GM21367 (cell line): ENCODE measurements around the gene KLHL35.

Experiments used
- ATAC-seq: cut with Tn5 transposase; IDR thresholded peaks from one replicate; pipeline ENCODE4 v1.9.1; 2021; ENCODE audit not compliant: unreplicated experiment

KLHL35 gene, protein sequence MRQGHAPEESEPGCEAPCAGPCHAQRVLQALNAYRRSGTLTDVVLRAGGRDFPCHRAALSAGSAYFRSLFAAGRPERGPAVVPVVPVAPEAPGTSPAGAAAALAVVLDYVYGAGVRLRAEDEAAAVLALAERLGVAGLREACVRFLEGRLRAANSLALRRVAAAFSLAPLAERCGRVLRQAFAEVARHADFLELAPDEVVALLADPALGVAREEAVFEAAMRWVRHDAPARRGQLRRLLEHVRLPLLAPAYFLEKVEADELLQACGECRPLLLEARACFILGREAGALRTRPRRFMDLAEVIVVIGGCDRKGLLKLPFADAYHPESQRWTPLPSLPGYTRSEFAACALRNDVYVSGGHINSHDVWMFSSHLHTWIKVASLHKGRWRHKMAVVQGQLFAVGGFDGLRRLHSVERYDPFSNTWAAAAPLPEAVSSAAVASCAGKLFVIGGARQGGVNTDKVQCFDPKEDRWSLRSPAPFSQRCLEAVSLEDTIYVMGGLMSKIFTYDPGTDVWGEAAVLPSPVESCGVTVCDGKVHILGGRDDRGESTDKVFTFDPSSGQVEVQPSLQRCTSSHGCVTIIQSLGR

DNA sequence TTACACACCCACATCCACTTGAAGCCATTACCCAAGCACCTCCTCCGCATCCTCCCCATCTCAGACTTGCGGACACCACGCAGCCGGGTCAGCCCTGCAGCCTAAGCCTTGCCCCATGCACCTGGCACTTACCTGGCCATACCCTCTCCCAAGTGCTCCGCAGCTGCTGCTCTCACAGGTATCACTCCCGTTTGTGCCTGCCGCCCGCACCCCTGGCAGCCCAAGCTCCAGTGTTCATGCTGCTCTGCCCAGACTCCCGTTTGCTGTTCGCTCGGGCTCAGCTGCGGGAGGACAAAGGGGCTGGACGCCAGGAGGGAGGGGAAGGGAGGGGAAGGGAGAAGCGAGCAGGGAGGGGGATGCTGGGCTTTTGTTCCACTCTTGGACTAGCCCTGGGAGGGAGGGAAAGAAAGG lies at the start of gene KLHL35:
TSS of gene KLHL35 (minus strand) at position 293 of the 411 bp plus-strand sequence. CDS start 2,574 bp downstream, outside the sequence.
- no peak for ATAC-seq

DNA sequence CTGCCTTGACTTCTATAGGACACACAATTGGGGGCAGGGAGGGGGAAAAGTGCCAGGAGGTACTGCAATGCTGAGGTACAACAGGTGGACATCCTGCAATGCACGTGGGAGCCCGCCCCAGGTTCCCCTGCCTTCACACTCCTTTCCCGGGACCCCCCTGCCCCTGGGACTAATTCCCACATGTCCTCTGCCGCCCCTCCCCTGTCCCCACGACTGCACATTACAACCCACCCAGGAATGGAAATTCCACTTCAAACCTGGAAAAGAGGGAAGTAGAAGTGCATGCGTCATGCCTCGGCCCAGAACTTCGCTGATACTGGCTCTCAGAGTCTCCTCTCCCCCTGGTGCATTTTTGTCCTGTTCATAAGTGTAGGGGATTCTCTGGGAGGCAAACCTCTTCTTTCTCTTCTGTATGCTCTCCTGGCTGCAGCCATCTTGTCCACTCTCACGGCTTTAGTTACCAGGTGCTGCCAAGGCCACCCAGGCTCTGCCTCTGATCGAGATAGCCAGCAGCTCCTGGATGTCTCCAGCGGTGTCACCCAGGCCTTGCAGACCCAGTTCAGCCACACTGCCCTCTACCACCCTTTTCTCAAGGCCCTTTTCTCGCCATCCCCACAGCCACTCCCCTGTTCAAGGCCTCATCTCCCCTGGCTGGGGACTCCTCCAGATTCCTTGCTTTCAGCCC lies 49.1 kb upstream of the KLHL35 start:
- no peak for ATAC-seq

DNA sequence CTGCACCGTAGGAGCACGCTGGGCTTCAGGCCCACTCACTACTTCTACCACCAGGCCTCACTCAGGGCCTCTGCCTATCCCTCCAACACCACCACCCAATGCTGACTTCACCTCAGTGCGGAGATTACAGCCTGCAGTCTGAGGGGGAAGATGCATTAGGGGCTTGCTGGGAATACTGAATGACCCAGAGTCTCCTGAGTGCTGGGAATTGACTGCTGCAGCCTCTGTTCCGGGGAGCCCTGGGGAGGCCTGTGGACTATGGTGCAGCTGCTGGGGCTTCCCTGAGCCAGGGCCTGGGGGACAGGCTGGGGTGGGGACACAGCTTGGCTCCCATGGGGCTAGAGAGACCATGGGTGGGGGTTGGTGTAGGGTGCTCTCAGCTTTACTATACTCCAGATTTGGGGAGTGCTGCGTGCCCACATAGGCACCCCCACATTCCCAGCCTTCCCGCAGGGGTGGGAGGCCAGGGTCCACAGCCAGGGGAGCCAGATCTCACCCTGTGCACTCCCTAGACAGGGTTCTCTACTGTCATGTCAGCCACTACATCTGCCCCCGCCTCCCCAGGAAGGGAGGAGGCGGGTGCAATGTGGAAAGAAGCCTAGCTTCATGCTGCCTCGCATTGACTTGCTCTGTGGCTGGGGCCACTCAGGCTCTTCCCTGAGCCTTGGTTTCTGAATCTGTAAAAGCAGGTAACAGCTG lies 48.4 kb upstream of the KLHL35 start:
- no peak for ATAC-seq

DNA sequence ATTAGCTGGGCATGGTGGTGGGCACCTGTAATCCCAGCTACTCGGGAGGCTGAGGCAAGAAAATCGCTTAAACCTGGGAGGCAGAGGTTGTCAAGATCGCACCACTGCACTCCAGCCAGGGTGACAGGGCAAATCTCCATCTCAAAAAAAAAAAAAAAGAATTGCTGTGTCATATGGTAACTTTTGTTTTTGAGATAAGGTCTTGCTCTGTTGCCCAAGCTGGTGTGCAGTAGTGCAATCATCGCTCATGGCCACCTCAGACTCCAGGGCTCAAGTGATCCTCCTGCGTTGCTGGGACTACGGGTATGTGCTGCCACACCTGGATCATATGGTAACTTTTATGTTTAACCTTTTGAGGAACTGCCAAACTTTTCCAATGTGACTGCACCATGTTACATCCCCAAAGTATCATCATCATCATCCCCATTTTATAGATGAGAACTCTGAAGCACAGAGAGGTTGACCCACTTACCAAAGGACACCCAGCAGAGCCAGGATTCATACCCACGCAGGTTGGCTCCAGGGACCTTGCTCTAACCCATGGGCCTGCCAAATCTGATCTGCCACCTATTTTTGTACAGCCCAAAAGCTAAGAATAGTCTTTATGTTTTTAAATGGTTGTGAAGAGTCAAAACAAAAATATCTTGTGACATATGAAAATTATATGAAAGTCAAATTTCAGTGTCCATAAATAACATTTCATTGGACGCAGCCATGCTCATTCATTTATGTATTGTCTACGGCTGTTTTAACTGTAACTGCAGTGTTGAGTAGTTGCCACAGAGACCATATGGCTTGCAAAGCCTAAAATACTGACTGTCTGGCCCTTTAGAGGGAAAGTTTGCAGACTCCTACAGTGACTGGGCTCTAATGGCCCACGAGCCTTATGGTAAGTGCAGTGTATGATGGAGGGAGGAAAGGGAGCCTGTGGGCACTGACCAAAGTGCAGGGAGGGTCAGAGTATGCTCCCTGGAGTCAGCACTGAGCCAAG lies 47.5 kb upstream of the KLHL35 start:
- ATAC-seq = no peak

DNA sequence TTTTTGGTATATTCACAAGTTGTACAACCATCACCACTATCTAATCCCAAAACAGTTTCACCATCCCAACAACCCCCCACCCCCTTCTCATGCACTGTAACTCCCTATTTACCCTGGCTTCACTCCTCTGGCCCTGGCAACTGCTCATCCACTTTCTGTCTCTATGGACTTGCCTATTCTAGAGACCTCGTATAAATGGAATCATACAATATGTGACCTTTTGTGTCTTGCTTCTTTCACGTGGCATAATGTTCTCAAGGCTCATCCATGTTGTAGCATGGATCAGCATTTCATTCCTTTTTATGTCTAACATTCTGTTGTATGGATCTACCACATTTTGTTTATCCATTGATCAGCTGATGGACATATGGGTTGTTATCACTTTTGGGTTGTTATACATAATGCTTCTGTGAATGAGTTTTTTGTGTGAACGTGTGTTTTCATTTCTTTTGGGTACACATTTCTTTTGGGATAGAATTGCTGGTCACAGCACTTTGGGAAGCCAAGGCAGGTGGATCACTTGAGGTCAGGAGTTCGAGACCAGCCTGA lies 46.7 kb upstream of the KLHL35 start:
- no peak for ATAC-seq

DNA sequence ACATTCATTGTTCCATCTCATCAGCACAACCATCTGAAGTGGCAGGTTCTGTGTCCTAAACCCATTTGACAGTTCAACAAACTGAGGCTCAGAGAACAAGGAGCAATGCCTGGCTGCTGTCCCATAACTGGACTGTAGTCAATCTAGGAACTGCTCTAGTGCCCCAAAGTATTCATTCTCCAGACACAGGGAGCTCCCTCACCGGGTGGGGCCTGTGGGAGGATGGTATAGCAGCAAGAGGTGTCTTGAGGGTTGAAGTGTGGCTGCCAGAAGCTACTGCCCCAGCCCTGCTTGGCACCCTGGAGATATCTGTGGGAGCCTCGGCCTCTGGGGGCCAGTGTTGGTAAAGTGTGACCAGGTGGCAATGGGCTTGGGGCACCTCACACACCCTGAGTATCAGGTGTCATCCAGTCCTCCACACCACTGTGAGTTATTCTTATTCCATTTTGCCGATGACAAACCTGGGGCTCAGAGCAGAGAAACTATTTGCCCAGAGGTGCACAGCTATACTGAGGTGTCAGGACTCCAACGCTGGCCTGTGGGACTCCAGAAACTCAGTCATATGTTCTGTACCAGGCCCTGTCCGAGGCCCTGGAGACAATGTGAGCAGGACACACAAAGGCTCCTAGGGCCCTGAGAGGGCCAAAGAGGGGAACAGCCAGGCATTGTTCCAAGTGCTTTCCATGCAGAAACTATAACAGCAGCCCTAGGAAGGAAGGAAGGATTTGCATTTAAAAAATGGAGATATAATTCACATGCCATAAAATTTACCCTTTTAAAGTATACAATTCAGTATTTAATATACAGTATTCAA lies 46.0 kb upstream of the KLHL35 start:
- ATAC-seq = no peak

DNA sequence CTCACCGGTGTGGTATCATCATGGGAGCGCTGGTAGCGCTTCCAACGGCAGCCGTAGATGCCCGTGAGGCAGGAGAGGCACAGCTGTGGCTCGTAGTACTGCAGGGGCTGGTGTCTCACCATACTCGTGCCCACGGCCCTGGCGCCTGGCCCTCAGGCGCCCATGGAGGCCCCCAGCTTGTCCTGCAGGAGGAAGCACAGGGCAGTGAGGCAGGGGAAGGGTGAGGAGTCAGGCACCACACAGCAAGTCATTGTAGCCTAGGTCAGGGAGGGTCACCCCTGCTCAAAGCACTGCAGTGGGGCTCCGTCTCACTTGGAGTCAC lies 44.6 kb upstream of the KLHL35 start:
- ATAC-seq = no peak

DNA sequence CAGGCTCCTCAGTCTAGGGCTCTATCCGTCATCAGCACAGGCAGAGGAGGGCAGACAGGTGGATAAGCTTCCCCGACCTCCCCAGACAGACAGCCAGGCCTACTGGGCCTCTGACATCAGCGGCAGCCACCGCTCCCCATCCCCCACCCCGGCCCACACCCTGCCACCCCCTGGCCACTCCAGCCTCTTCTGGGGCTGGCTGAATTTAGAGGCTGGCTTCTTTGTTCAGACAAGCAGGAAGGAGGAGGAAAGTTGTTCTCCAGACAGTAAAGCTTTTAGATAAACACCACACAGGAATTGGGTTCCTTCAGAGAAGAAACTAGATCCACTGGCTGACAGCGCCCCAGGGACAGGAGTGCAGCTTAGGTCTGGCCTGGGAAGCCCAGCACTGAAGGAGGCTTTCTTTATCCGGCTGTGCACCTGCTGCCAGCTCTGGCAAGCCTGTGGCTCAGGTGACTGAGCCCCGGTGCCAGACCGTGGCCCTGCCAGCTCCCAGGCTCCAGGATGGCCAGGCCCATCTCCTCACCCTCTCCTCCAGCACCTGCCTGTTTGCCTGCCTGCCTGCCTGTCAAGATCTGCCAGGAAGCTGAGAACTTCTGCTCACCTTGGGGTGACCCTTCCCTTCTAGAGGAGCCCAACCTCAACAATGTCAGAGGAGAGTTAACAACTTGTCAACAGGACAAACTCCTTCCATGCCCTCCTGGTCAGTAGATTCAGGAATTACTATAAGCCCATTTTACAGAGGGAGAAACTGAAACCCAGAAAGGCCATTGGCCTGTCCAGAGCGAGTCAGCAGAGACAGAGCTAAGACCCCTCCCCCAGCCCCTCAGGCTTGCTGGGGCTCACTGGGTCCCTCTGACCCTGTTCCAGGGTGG lies 44.0 kb upstream of the KLHL35 start:
- ATAC-seq = no peak

DNA sequence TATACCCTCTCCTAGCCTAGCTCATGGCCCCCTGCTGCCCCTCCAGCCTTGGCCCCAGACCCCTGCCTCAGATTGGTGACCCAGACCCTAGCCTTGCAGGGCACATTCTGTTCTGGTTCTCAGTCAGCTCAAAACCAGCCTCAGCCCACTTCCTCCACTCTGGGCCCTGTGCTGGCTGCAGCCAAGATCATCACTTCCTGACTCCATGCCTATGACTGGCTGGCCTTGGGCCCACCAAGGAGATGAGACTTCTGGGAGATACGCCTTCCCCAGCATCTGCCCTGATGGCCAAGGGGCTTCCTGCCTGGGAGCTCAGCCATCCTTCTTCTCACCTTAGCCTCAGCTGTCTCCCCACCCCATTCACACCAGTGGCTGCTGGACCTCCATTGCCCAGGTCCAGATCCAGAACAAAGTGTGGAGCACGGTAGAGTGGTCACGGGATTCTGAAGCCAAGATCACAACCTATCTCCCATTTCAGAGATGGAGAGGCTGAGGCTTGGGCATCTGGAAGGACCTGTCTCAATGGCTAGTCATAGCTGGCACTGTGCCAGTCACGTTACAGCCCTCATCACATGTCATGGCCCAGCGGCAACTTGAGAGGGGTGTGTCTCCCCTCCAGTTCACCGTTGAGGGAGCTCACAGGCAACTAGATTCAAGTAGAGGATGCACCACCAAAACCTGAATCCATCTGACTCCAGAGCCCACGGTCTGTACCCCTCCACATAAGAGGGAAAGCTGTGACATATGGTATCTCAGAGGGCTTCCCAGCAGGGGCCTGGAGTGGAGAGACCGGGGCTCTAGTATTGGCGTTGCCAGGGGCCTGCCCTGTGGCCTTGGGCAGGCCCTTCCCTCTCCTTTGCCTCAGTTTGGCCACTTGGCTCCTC lies 43.0 kb upstream of the KLHL35 start:
- ATAC-seq = no peak

DNA sequence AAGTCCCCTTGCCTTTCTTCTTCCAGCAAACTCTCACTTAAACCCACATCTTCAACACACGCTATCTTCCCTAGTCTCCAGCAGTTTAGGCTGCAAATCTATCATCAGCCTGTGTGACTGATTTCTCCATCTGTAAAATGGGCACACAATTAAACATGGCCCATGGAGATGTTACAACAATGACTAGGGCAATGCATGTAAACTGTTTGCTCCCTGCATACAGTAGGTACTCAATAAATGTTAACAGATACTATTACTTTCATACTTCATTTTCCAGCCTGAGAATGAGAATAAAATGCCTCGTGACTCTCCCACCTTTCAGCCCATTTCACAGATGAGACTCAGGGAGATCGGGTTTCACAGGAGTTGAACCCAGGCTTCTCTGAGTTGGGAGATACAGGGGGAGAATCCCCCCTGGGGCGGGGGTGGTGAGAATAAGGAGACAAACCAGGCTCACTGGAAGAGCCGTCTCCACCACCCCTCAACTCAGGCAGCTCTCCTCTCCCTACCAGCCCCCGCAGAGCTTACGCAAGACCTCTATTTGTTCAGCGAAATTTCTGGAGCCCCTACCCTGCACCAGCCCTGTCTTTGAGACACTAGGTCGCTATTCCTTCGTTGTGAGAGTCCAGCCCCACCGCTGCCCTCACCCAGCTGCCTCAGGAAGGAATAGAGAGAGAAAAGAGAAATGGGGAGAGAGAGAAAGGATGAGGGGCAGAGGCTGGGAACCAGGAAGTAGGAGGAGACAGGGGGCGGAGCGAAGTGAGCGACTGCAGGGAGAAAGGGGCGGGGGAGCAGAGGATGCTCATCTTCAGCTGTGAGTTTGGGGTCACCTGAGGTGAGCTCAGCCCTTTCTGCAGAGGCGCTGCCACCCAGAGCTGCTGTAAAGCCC lies 42.1 kb upstream of the KLHL35 start:
- no peak for ATAC-seq

DNA sequence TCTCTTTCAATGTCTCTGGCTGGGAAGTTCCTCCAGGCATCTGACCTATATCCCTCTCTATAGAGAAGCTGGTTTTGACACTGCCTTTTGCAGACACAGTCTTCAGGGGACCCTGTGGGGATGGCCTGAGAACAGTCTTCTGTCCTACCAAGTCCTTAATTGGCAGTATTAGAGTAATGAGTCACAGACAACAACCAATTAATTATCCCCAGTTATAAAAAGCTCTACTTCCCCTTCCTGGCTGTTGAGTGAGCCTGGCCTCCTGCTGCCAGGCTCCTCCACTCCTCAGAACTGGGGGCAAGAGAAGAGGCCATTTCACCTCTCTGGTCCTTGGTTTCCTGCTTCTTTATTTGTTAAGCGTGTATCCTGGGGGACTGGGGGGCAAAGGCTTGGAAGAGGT lies 41.2 kb upstream of the KLHL35 start:
- ATAC-seq = no peak

DNA sequence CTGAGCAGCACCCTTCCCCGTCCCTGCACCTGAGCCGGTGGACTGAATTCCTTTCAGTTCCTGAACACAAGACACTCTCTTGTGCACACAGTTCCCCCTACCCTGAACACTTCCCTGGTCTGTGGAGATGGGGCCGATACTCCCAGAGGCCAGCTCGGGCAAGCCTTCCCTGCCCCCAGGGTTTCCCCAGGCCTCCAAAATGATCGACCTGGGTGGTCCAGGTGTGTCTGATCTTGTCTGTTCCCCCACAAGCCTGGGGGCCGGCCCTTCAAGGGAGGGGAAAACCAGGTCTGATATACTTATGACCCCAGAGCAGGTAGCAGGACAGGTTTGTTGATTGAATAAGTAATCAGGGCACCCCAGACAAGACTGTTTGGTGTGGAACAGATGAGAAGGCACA lies 40.7 kb upstream of the KLHL35 start:
- ATAC-seq = no peak

DNA sequence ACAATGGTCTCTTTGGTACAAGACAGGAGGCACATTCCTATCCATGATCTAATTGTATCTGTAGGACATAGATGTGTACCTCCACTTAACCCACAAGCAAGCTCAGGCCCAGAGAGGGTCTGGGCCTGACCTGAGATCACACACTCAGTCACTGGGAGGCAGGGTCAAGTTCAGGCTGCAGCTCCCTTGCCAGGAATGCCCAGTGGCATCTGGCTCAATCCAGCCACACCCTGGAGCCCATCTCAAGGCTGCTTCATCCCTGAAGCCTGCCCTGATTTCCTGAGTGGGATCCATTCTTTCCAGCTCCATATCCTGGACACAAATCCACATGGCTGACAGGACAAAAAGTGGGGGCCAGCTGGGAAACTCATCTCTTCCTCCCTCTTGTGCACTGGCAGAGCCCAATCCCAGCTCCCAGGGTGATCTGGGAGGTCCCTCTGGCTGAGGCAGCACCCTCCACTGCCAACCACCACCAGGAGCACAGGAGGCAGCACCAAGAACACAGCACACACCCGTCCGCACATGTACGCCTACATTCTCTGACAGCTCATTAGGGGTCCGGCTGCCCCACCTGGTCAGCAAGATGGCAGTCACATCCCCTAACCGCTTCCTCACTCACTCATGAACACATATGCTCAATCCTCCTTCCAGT lies 39.2 kb upstream of the KLHL35 start:
- ATAC-seq = no peak

DNA sequence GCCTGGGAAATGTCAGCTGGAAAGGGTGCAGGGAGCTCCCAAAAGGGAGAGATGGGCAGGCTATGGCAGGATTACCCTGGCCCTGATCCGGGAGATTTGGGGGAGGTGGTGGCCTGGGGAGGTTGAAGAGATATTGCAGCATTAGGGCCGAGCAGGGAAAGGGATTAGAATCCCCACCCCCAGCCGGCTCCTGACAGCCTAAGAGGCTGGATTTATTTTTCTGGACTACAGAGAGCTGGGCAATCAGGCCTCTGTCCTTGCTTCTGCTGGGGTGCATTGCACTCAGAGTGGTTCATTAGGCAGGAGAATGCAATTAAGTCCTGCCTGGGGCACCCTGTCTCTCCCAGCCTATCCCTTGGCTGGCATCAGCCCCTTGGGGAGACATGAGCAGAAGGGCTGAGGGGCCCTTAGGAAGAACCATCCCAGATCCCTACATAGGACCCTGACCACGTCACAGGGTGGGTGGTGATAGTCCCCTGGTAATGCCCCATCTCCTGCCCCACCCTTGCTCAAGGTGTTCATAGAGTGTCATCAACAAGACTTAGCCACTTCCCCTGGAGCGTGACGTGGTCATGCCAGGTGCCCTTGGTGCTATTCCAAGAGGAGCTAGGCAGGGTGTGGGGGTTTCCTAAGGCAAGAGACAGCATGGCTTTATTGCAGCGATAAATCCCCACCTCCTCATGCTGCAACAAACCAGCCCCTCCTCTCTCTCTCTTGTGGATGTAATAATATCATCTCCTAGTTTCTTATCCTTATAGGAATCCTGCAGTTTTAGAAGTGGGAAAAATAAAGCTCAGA lies 38.4 kb upstream of the KLHL35 start:
- no peak for ATAC-seq

DNA sequence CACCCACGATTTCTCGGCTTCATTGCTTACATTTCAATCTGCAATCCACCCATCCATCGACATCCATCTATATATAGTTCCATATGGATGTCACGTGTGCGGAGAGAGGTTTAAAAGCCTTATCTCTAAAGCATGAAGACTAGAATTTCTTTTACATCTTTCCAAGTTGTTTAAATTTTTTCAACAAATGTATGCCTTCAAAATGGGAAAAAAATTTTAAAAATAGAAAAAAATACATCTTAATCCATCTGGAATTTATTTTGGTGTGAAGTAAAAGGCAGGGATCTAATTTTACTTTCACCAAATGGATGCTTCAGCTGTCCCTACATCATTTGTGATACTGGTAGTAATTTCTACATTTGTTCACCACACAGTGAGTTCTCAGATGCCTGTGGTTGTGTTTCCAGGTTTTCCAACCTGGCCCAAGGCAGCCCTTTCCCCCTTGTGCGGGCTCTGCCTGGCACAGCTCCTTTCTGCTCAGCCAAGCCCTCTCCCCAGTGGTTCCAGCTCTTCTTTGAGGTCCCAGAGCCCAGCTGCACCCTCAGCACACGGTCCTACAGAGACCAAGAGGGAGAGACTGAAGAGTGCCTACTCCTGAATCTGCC lies 37.6 kb upstream of the KLHL35 start:
- ATAC-seq = no peak
